DND-41 (cell line): ENCODE results near the gene FAM107B.

ENCODE experiments used
- CTCF ChIP-seq: IDR thresholded peaks from 2 replicates; pipeline ENCODE4 v1.5.1; 2012; ENCODE audit warnings: borderline replicate concordance, low read length, moderate library complexity, mild to moderate bottlenecking; ENCODE audit not compliant: poor library complexity, severe bottlenecking; ENCODE audit errors: extremely low read depth
- EZH2 ChIP-seq: IDR thresholded peaks from 3 replicates; pipeline ENCODE4 v1.6.1; 2012; ENCODE audit warnings: borderline replicate concordance, low read depth, mild to moderate bottlenecking, moderate library complexity, low read length, inconsistent platforms; ENCODE audit not compliant: severe bottlenecking

- TF ChIP-seq CTCF = no peak
- TF ChIP-seq EZH2 = no peak
Measured at GRCh38 chr10:14528450-14528849, 246.2 kb downstream of the FAM107B start.
